ENCODE measurements around the gene PTPRT. TPM values are rescaled to one million over a fixed set of nuclear protein-coding genes. Genes with fewer than 3 reads are reported as not detected.

The PTPRT gene
- total and polyA plus RNA-seq, 2 of the 4 experiments (the other 2 are of a cell fraction): not detected

GRCh38 chr20:42368910-42369309 lies 820.8 kb downstream of the PTPRT start:
- Histone ChIP-seq H2BK20ac (ENCODE audit: low read depth, low read length) (no peak overlapping the region), H3K4ac (ENCODE audit: low read depth, low read length) (no peak overlapping the region), H3K36me3 (ENCODE audit: control insufficient read depth, insufficient read depth, low read length) (no peaks in the 10 kb centered on the region), H3K27ac (ENCODE audit: insufficient read depth, low read length) (no peak overlapping the region), H3K23ac (ENCODE audit: low read depth, low read length) (no peak overlapping the region), H3K27me3 (ENCODE audit: control insufficient read depth, insufficient read depth, low read length) (no peaks in the 10 kb centered on the region), H3K14ac (replicated peaks; ENCODE audit: low read depth, low read length) (no peak overlapping the region), H3K9me1 (ENCODE audit: insufficient read depth, low read length) (no peaks in the 10 kb centered on the region), H3K9ac (ENCODE audit: low read depth, low read length) (no peak overlapping the region), H2BK120ac (ENCODE audit: low read depth, low read length) (no peak overlapping the region), H4K5ac (ENCODE audit: low read depth, low read length) (no peak overlapping the region), H3K9me3 (ENCODE audit: control insufficient read depth, insufficient read depth, low read length) (peaks cover 34% of the 10 kb centered on the region), H2BK15ac (ENCODE audit: low read depth, low read length) (no peak overlapping the region), H3K79me1 (ENCODE audit: low read depth in 1 of 2, low read length in 2 of 2) (no peaks in the 10 kb centered on the region), H3K56ac (ENCODE audit: extremely low read depth, insufficient read depth, low read length) (no peak overlapping the region), H3K4me1 (ENCODE audit: control insufficient read depth, insufficient read depth, low read length) (no peaks in the 10 kb centered on the region), H3K4me2 (ENCODE audit: low read depth, low read length) (no peak overlapping the region), H4K8ac (ENCODE audit: low read depth in 2 of 2, low read length in 2 of 2) (no peak overlapping the region), H2AK5ac (ENCODE audit: low read depth, low read length) (no peak overlapping the region), H2BK5ac (ENCODE audit: low read depth, low read length, poor library complexity, severe bottlenecking) (no peak overlapping the region), H3K4me3 (ENCODE audit: insufficient read depth, low read depth, low read length) (no peak overlapping the region), H3K18ac (ENCODE audit: low read depth, low read length) (no peak overlapping the region), H2AFZ (replicated peaks; ENCODE audit: low read length, poor library complexity) (no peak overlapping the region), H4K20me1 (ENCODE audit: insufficient read depth, low read length) (no peaks in the 10 kb centered on the region), H2AK9ac (replicated peaks; ENCODE audit: low read depth, low read length, poor library complexity) (no peak overlapping the region), H4K91ac (ENCODE audit: insufficient read depth, low read depth, low read length) (no peak overlapping the region)
- ChIA-PET POLR2A (ENCODE audit: unreplicated experiment) (no interaction called here), CTCF (no interaction called here)
- in situ Hi-C loops (cut with MboI; ENCODE audit: low sequenced_read_pairs): no loop called here
- DNase-seq (no peak), ATAC-seq (ENCODE audit: low read depth) (no peak)
- TF ChIP-seq SMC3 (IDR thresholded peaks at IDR 0.05; ENCODE audit: low read depth, low read length): no peak
- TF ChIP-seq ELK1 (IDR thresholded peaks at IDR 0.05; ENCODE audit: borderline replicate concordance, low read depth, low read length): no peak
- no peak for TF ChIP-seq NFE2L2 (IDR thresholded peaks at IDR 0.05; ENCODE audit: low read depth, low read length)
- TF ChIP-seq RCOR1 (IDR thresholded peaks at IDR 0.05; ENCODE audit: insufficient replicate concordance, low read length): no peak
- WGBS, 2 experiments (ENCODE audit: extremely low coverage in 2 of 2, insufficient read length in 1 of 2): 60 to 100% methylated on average over 1 to 2 of the region's 3 CpGs
- BruUV-seq (replicated peaks): no TSS peak
- dilution Hi-C loops (cut with HindIII; ENCODE audit: low sequenced_read_pairs, unreplicated experiment): no loop called here
- intact Hi-C loops (cut with micrococcal nuclease): no loop called here

Measured in IMR-90 (cell line).